ENCODE results near the gene C16orf92.

C16orf92 gene

GRCh38 chr16:29978081-29978480 is 44.9 kb upstream of the C16orf92 start:
- DNase-seq (ENCODE audit: low read depth) = no peak
- H3K4me3 ChIP-seq (replicated peaks; ENCODE audit: low read depth, low read length) = no peak overlapping the region
- TF ChIP-seq CTCF (IDR thresholded peaks at IDR 0.05; ENCODE audit: low read length, missing control alignments) = no peak

GRCh38 chr16:29978564-29979270 is 44.3 kb upstream of the C16orf92 start:
- TF ChIP-seq CTCF (IDR thresholded peaks at IDR 0.05; ENCODE audit: low read length, missing control alignments) = no peak
- no peak overlapping the region for H3K4me3 ChIP-seq (replicated peaks; ENCODE audit: low read depth, low read length)
- DNase-seq (ENCODE audit: low read depth) = no peak

- no peak for DNase-seq (ENCODE audit: low read depth)
- H3K4me3 ChIP-seq (replicated peaks; ENCODE audit: low read depth, low read length) = no peak overlapping the region
- TF ChIP-seq CTCF (IDR thresholded peaks at IDR 0.05; ENCODE audit: low read length, missing control alignments) = no peak
Observed at GRCh38 chr16:29982560-29983419, 40.2 kb upstream of the C16orf92 start.

- TF ChIP-seq CTCF (IDR thresholded peaks at IDR 0.05; ENCODE audit: low read length, missing control alignments) = no peak
- no peak for DNase-seq (ENCODE audit: low read depth)
- H3K4me3 ChIP-seq (replicated peaks; ENCODE audit: low read depth, low read length) = no peak overlapping the region
Observed at GRCh38 chr16:29983420-29984136, 39.4 kb upstream of the C16orf92 start.

GRCh38 chr16:29984137-29984763 is 38.7 kb upstream of the C16orf92 start:
- DNase-seq (ENCODE audit: low read depth) = no peak
- no peak overlapping the region for H3K4me3 ChIP-seq (replicated peaks; ENCODE audit: low read depth, low read length)
- no peak for TF ChIP-seq CTCF (IDR thresholded peaks at IDR 0.05; ENCODE audit: low read length, missing control alignments)

- H3K4me3 ChIP-seq (replicated peaks; ENCODE audit: low read depth, low read length) = no peak overlapping the region
- no peak for TF ChIP-seq CTCF (IDR thresholded peaks at IDR 0.05; ENCODE audit: low read length, missing control alignments)
Observed at GRCh38 chr16:29984764-29985147, 38.2 kb upstream of the C16orf92 start.

More at GRCh38 chr16:29984764-29985147, 38.2 kb upstream of the C16orf92 start:
- no peak for DNase-seq (ENCODE audit: low read depth)
